ENCODE data around the gene ORC2.

ORC2 gene

DNA sequence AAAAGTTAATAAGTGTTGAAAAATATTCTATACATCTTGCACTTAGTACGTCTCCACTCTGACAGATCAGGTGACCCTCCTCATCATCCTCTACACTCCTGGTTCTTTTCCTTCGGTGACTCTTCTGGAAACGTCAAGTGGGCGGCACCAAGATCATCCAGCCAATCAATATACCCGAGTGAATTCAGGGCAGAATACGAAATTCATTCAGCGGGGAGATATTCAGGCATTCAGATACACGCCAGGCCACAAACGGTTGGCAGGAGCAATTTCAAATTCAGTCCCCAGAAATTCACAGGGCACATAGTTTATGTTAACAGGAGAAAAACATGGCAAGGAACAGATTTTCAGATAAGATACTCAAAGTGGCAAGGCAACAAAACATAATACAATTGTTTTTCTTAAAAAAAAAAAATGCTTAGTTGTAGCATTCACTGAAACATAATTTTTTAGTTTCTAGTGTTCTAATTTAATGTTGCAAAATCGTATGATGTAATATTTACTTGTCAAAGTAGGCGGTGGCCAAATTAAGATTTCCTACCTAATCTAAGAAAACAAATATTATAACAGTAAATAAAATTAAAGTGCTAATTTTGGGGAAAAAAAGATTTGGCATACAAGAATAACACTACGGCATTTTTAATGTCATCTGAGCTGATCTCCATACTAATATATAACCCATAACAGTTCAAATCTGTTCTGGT is 103.2 kb downstream of the ORC2 start:
- DNase-seq, result peak; percentile 50 to 58

Measured in activated T-cell treated with anti-CD3 and anti-CD28 coated beads, Interleukin-2, amount 50 U/mL, for 48 hours (primary cell).